HEK293 (cell line): Measurements from ENCODE around the gene SLC35E2B.

Experiments
- ATF2 ChIP-seq: fragments of 450-650 bp; formaldehyde crosslinking; IDR thresholded peaks from 2 replicates; pipeline ENCODE4 v1.5.1; 2016; ENCODE audit warnings: missing biosample characterization, missing genetic modification characterization, low read depth
- CTCF ChIP-seq: fragments of 450-650 bp; formaldehyde crosslinking; IDR thresholded peaks from 2 replicates; pipeline ENCODE4 v1.5.1; 2016; ENCODE audit warnings: missing biosample characterization, missing genetic modification characterization
- KLF17 ChIP-seq: fragments of 450-650 bp; formaldehyde crosslinking; IDR thresholded peaks from 2 replicates; pipeline ENCODE4 v1.5.1; 2016; ENCODE audit warnings: missing biosample characterization, missing genetic modification characterization
- OSR2 ChIP-seq: fragments of 450-650 bp; formaldehyde crosslinking; IDR thresholded peaks from 2 replicates; pipeline ENCODE4 v1.5.1; 2016; ENCODE audit warnings: missing biosample characterization, missing genetic modification characterization
- PATZ1 ChIP-seq: fragments of 450-650 bp; formaldehyde crosslinking; IDR thresholded peaks from 2 replicates; pipeline ENCODE4 v1.5.1; 2016; ENCODE audit warnings: missing biosample characterization, missing genetic modification characterization
- SP3 ChIP-seq: fragments of 450-650 bp; formaldehyde crosslinking; IDR thresholded peaks from 2 replicates; pipeline ENCODE4 v1.5.1; 2016; ENCODE audit warnings: missing biosample characterization, missing genetic modification characterization
- SP7 ChIP-seq: fragments of 450-650 bp; formaldehyde crosslinking; IDR thresholded peaks from 2 replicates; pipeline ENCODE4 v1.5.1; 2016; ENCODE audit warnings: missing biosample characterization, missing genetic modification characterization
- YY1 ChIP-seq: fragments of 450-650 bp; formaldehyde crosslinking; IDR thresholded peaks from 2 replicates; pipeline ENCODE4 v1.5.1; 2018; ENCODE audit warnings: missing biosample characterization, missing genetic modification characterization
- ZBTB17 ChIP-seq: fragments of 450-650 bp; formaldehyde crosslinking; IDR thresholded peaks from 2 replicates; pipeline ENCODE4 v1.5.1; 2016; ENCODE audit warnings: missing biosample characterization, missing genetic modification characterization
- ZBTB21 ChIP-seq: fragments of 450-650 bp; formaldehyde crosslinking; IDR thresholded peaks from 2 replicates; pipeline ENCODE4 v1.5.1; 2017; ENCODE audit warnings: missing biosample characterization, missing genetic modification characterization
- ZBTB26 ChIP-seq: fragments of 450-650 bp; formaldehyde crosslinking; optimal IDR thresholded peaks from 2 replicates; pipeline ENCODE3; 2016; ENCODE audit warnings: missing biosample characterization, mild to moderate bottlenecking, missing genetic modification characterization
- ZBTB44 ChIP-seq: fragments of 450-650 bp; IDR thresholded peaks from 2 replicates; pipeline ENCODE4 v1.5.1; 2018; ENCODE audit warnings: missing biosample characterization, mild to moderate bottlenecking, missing genetic modification characterization
- ZBTB8A ChIP-seq: fragments of 450-650 bp; formaldehyde crosslinking; IDR thresholded peaks from 2 replicates; pipeline ENCODE4 v1.5.1; 2016; ENCODE audit warnings: missing biosample characterization, missing genetic modification characterization
- ZNF341 ChIP-seq: fragments of 450-650 bp; formaldehyde crosslinking; IDR thresholded peaks from 2 replicates; pipeline ENCODE4; 2016; ENCODE audit warnings: low read depth, missing biosample characterization, missing genetic modification characterization
- ZNF449 ChIP-seq: fragments of 450-650 bp; formaldehyde crosslinking; IDR thresholded peaks from 2 replicates; pipeline ENCODE4 v1.5.1; 2017; ENCODE audit warnings: missing biosample characterization, mild to moderate bottlenecking, missing genetic modification characterization, moderate library complexity
- ZNF501 ChIP-seq: fragments of 450-650 bp; formaldehyde crosslinking; IDR thresholded peaks from 2 replicates; pipeline ENCODE4 v1.5.1; 2016; ENCODE audit warnings: missing biosample characterization, missing genetic modification characterization
- ZNF580 ChIP-seq: fragments of 450-650 bp; formaldehyde crosslinking; IDR thresholded peaks from 2 replicates; pipeline ENCODE4 v1.5.1; 2016; ENCODE audit warnings: missing biosample characterization, missing genetic modification characterization
- ZNF600 ChIP-seq: fragments of 450-650 bp; formaldehyde crosslinking; IDR thresholded peaks from 2 replicates; pipeline ENCODE4 v1.5.1; 2016; ENCODE audit warnings: missing biosample characterization, missing genetic modification characterization
- ZNF623 ChIP-seq: fragments of 450-650 bp; formaldehyde crosslinking; IDR thresholded peaks from 2 replicates; pipeline ENCODE4 v1.5.1; 2016; ENCODE audit warnings: missing biosample characterization, missing genetic modification characterization
- ZNF639 ChIP-seq: fragments of 450-650 bp; formaldehyde crosslinking; IDR thresholded peaks from 2 replicates; pipeline ENCODE4 v1.5.1; 2016; ENCODE audit warnings: missing biosample characterization, missing genetic modification characterization
- ZNF76 ChIP-seq: fragments of 450-650 bp; formaldehyde crosslinking; IDR thresholded peaks from 2 replicates; pipeline ENCODE4; 2016; ENCODE audit warnings: low read depth, missing biosample characterization, missing genetic modification characterization, borderline replicate concordance

Gene SLC35E2B

GRCh38 chr1:1724035-1724864 lies 31.7 kb upstream of the SLC35E2B start, which contains the start of gene CDK11A (continued):
- peak; percentile 92 for TF ChIP-seq ZNF580
- TF ChIP-seq SP3 (tag by site-specific recombination) = peak; percentile 35
- TF ChIP-seq CTCF (tag by site-specific recombination) = peak; percentile 49
- peak; percentile 80 for TF ChIP-seq ZBTB8A (tag by site-specific recombination)
- peak; percentile 46; the same call in 1 of the 2 replicates for TF ChIP-seq KLF17
- peak; percentile 54 for TF ChIP-seq SP7 (tag by site-specific recombination)
- TF ChIP-seq ZNF600 (tag by site-specific recombination) = peak; percentile 85
- peak; percentile 83 for TF ChIP-seq ZBTB26 (tag by site-specific recombination)
- TF ChIP-seq ZBTB17 (tag by site-specific recombination) = peak; percentile 90
- TF ChIP-seq ATF2 (tag by site-specific recombination) = peak; percentile 34
- TF ChIP-seq ZNF639 = peak; percentile 70; the same call in 1 of the 2 replicates
- TF ChIP-seq ZBTB44 (tag by site-specific recombination) = peak; percentile 86
- peak; percentile 49 for TF ChIP-seq ZNF341 (tag by site-specific recombination)
- peak; percentile 90 for TF ChIP-seq ZBTB21 (tag by site-specific recombination)
- 0 out of 2 replicates have a peak, but pooled peaks have one; percentile 29 for TF ChIP-seq YY1
- 0 out of 2 replicates have a peak, but pooled peaks have one; percentile 11 for TF ChIP-seq ZNF623 (tag by site-specific recombination)
- TF ChIP-seq PATZ1 (tag by site-specific recombination) = 0 out of 2 replicates have a peak, but pooled peaks have one; percentile 20
- TF ChIP-seq ZNF76 (tag by site-specific recombination) = peak; percentile 85
- peak; percentile 73; the same call in 1 of the 2 replicates for TF ChIP-seq OSR2 (tag by site-specific recombination)
- peak; percentile 62 for TF ChIP-seq ZNF449 (tag by site-specific recombination)
- TF ChIP-seq ZNF501 = peak; percentile 81; the same call in 1 of the 2 replicates
